Bronchial epithelial cell (primary cell): ENCODE data around the gene SMG7. TPM values are rescaled to one million over a fixed set of nuclear protein-coding genes. Genes with fewer than 3 reads are reported as not detected.

ENCODE experiments used
- DNase-seq: peaks from one replicate; pipeline ENCODE4 v3.0.0-alpha.2; 2010; ENCODE audit warnings: low read depth
- FAIRE-seq: peaks from 2 replicates; lab custom pipeline; 2011; peaks lifted over from hg19 to GRCh38; lab: Jason Lieb, UNC
- H3K27me3 ChIP-seq: 2 replicates; pipeline ENCODE4 v1.5.1; 2011; ENCODE audit warnings: low read length; ENCODE audit not compliant: control insufficient read depth, insufficient read depth
- H3K36me3 ChIP-seq: 2 replicates; pipeline ENCODE4 v1.5.1; 2011; ENCODE audit warnings: low read length; ENCODE audit not compliant: control insufficient read depth, insufficient read depth
- H3K4me3 ChIP-seq: 2 replicates; pipeline ENCODE4 v1.5.1; 2011; ENCODE audit warnings: mild to moderate bottlenecking, low read depth, low read length, control low read depth
- CTCF ChIP-seq: IDR thresholded peaks from 2 replicates; pipeline ENCODE4 v1.5.1; 2011; ENCODE audit warnings: mild to moderate bottlenecking, moderate library complexity, low read length, control low read depth, inconsistent platforms; ENCODE audit not compliant: insufficient read depth, severe bottlenecking
- total RNA-seq: library from RNA; depleted of rRNA; stranded (reverse); fragments of >200 nt; gene quantifications from 2 replicates; pipeline ENCODE4 v1.2.1, GENCODE V29; 2014

Gene SMG7
- total RNA-seq, 1 donor from 2014 or later: 17.9 TPM

GRCh38 chr1:183490932-183491331, 18.6 kb downstream of the SMG7 start:
- no peak for FAIRE-seq
- H3K27me3 ChIP-seq: no peaks in the 10 kb centered on the region

GRCh38 chr1:183493540-183494245, 21.4 kb downstream of the SMG7 start:
- Histone ChIP-seq H3K4me3 (no peak overlapping the region), H3K36me3 (no peaks in the 10 kb centered on the region), H3K27me3 (no peaks in the 10 kb centered on the region)
- no peak for FAIRE-seq
- TF ChIP-seq CTCF: no peak
- peak; percentile 7 for DNase-seq

More at GRCh38 chr1:183490932-183491331, 18.6 kb downstream of the SMG7 start:
- Histone ChIP-seq H3K36me3 (no peaks in the 10 kb centered on the region), H3K4me3 (no peak overlapping the region)
- DNase-seq: peak; percentile 9
- no peak for TF ChIP-seq CTCF

- Histone ChIP-seq H3K4me3 (no peak overlapping the region), H3K36me3 (no peaks in the 10 kb centered on the region), H3K27me3 (no peaks in the 10 kb centered on the region)
- no peak for TF ChIP-seq CTCF
- FAIRE-seq (no peak), DNase-seq (no peak)
Measured at GRCh38 chr1:183495420-183495819, 23.1 kb downstream of the SMG7 start.

- TF ChIP-seq CTCF: no peak
- no peaks in the 10 kb centered on the region for H3K27me3 ChIP-seq
- no peaks in the 10 kb centered on the region for H3K36me3 ChIP-seq
- DNase-seq: no peak
- FAIRE-seq: no peak
- no peak overlapping the region for H3K4me3 ChIP-seq
Measured at GRCh38 chr1:183497218-183497617, 24.9 kb downstream of the SMG7 start.

- Histone ChIP-seq H3K4me3 (no peak overlapping the region), H3K36me3 (no peaks in the 10 kb centered on the region), H3K27me3 (no peaks in the 10 kb centered on the region)
- TF ChIP-seq CTCF: no peak
- DNase-seq (no peak), FAIRE-seq (no peak)
Measured at GRCh38 chr1:183498342-183498991, 26.2 kb downstream of the SMG7 start.
